Trophoblast cell (in vitro differentiated cells and primary cell): ENCODE data around the gene ODC1.

ENCODE experiments used
- DNase-seq, 2 donors: peaks; one replicate each; pipeline ENCODE4 v3.0.0-alpha.2; 2016
- H2AFZ ChIP-seq: 2 replicates; pipeline ENCODE4 v1.6.1; 2013; ENCODE audit warnings: low read length, moderate library complexity, mild to moderate bottlenecking; ENCODE audit not compliant: insufficient read depth, poor library complexity
- H2AK5ac ChIP-seq: 2 replicates; pipeline ENCODE4 v1.6.1; 2013; ENCODE audit warnings: mild to moderate bottlenecking, low read length
- H2BK120ac ChIP-seq: 2 replicates; pipeline ENCODE4 v1.6.1; 2013; ENCODE audit warnings: low read length, mild to moderate bottlenecking, moderate library complexity; ENCODE audit not compliant: insufficient read depth, poor library complexity
- H2BK12ac ChIP-seq: 2 replicates; pipeline ENCODE4 v1.6.1; 2013; ENCODE audit warnings: mild to moderate bottlenecking, low read length, moderate library complexity
- H2BK5ac ChIP-seq: 2 replicates; pipeline ENCODE4 v1.6.1; 2013; ENCODE audit warnings: low read length, low read depth, moderate library complexity, mild to moderate bottlenecking; ENCODE audit not compliant: poor library complexity
- H3K14ac ChIP-seq: 2 replicates; pipeline ENCODE4 v1.6.1; 2013; ENCODE audit warnings: mild to moderate bottlenecking, low read length
- H3K18ac ChIP-seq: 2 replicates; pipeline ENCODE4 v1.6.1; 2013; ENCODE audit warnings: mild to moderate bottlenecking, low read length
- H3K23ac ChIP-seq: 2 replicates; pipeline ENCODE4 v1.6.1; 2013; ENCODE audit warnings: low read length
- H3K27ac ChIP-seq: 2 replicates; pipeline ENCODE4 v1.5.1; 2013; ENCODE audit warnings: low read depth, mild to moderate bottlenecking, inconsistent platforms, low read length, moderate library complexity
- H3K27me3 ChIP-seq: 2 replicates; pipeline ENCODE4 v1.6.1; 2013; ENCODE audit warnings: inconsistent platforms, mild to moderate bottlenecking, low read length, moderate library complexity; ENCODE audit not compliant: insufficient read depth
- H3K36me3 ChIP-seq, 2 experiments: 1 replicate in 1 of 2; 2 replicates in 1 of 2; pipeline ENCODE4 v1.6.1; 2013; ENCODE audit warnings: low read length in 2 of 2, mild to moderate bottlenecking in 2 of 2, moderate library complexity in 1 of 2; ENCODE audit not compliant: insufficient read depth in 2 of 2, control insufficient read depth in 1 of 2
- H3K4ac ChIP-seq: 2 replicates; pipeline ENCODE4 v1.6.1; 2013; ENCODE audit warnings: low read depth, mild to moderate bottlenecking, low read length, moderate library complexity
- H3K4me1 ChIP-seq, 2 experiments: 1 replicate in 1 of 2; 2 replicates in 1 of 2; pipeline ENCODE4 v1.6.1; 2013; ENCODE audit warnings: low read length in 2 of 2, mild to moderate bottlenecking in 2 of 2, moderate library complexity in 1 of 2; ENCODE audit not compliant: insufficient read depth in 2 of 2, control insufficient read depth in 1 of 2
- H3K4me2 ChIP-seq: 2 replicates; pipeline ENCODE4 v1.6.1; 2013; ENCODE audit warnings: inconsistent platforms, mild to moderate bottlenecking, low read length, moderate library complexity
- H3K4me3 ChIP-seq: 2 replicates; pipeline ENCODE4 v1.5.1; 2013; ENCODE audit warnings: mild to moderate bottlenecking, low read depth, low read length, inconsistent platforms
- H3K79me1 ChIP-seq: one replicate; pipeline ENCODE4 v1.6.1; 2013; ENCODE audit warnings: low read length
- H3K79me2 ChIP-seq: 2 replicates; pipeline ENCODE4 v1.6.1; 2013; ENCODE audit warnings: low read length, mild to moderate bottlenecking; ENCODE audit not compliant: control insufficient read depth, insufficient read depth, poor library complexity
- H3K9ac ChIP-seq: 2 replicates; pipeline ENCODE4 v1.6.1; 2013; ENCODE audit warnings: mild to moderate bottlenecking, low read length
- H3K9me3 ChIP-seq: 2 replicates; pipeline ENCODE4 v1.6.1; 2013; ENCODE audit warnings: low read depth, mild to moderate bottlenecking, control low read depth, inconsistent platforms, low read length; ENCODE audit not compliant: insufficient read depth
- H4K12ac ChIP-seq: 2 replicates; pipeline ENCODE4 v1.6.1; 2013; ENCODE audit warnings: low read depth, mild to moderate bottlenecking, low read length, moderate library complexity
- H4K8ac ChIP-seq: 2 replicates; pipeline ENCODE4 v1.6.1; 2013; ENCODE audit warnings: low read depth, mild to moderate bottlenecking, low read length, moderate library complexity
- H4K91ac ChIP-seq: one replicate; pipeline ENCODE4 v1.6.1; 2013; ENCODE audit warnings: low read depth, mild to moderate bottlenecking, low read length, moderate library complexity
- WGBS: extraction: QIAGEN DNeasy Blood & Tissue Kit; methylation state at CpG from one replicate; pipeline ENCODE4 v1.1.7; 2013; ENCODE audit warnings: missing lambda C conversion rate; ENCODE audit not compliant: insufficient read length, insufficient coverage; ENCODE audit errors: extremely low coverage; 5-methylcytosine and 5-hydroxymethylcytosine counted together

Gene ODC1

DNA sequence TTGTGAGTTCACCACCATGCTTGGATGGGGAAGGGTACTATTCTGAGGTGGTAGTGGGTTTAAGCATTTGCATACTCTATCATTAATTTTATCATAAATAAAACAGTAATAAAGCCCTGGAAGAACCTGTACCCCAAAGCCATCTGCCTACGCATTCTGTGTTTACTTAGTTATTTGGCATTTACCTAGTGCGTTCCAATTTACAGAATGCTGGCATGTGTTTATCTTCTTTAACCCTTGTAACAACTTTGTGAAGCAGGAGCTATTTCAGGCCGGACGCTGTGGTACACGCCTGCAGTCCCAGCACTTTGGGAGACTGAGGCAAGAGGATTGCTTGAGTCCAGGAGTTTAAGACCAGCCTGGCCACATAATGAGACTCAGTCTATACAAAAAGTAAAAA is 17.8 kb upstream of the ODC1 start:
- no peak overlapping the region for H2AK5ac ChIP-seq
- DNase-seq, result no peak
- H2AFZ ChIP-seq, result no peak overlapping the region
- H2BK5ac ChIP-seq, result no peak overlapping the region
- no peak overlapping the region for H2BK12ac ChIP-seq
- no peak overlapping the region for H3K27ac ChIP-seq
- H3K4me3 ChIP-seq, result no peak overlapping the region
- no peak overlapping the region for H3K23ac ChIP-seq
- peaks cover 2% of the 10 kb centered on the region for H3K9me3 ChIP-seq
- H3K4ac ChIP-seq, result no peak overlapping the region
- no peak overlapping the region for H4K12ac ChIP-seq
- peaks cover 0 to 3% of the 10 kb centered on the region in 2 experiments for H3K4me1 ChIP-seq
- H4K8ac ChIP-seq, result no peak overlapping the region
- H3K18ac ChIP-seq, result no peak overlapping the region
- no peak overlapping the region for H3K4me2 ChIP-seq
- no peak overlapping the region for H3K9ac ChIP-seq
- H3K14ac ChIP-seq, result no peak overlapping the region
- H4K91ac ChIP-seq, result no peak overlapping the region
- no peaks in the 10 kb centered on the region for H3K27me3 ChIP-seq
- no peaks in the 10 kb centered on the region for H3K79me2 ChIP-seq
- no peak overlapping the region for H2BK120ac ChIP-seq
- H3K79me1 ChIP-seq, result no peaks in the 10 kb centered on the region
- WGBS, result no CpG with 5 or more reads among the region's 5 CpGs
- H3K36me3 ChIP-seq, result no peaks in the 10 kb centered on the region

DNA sequence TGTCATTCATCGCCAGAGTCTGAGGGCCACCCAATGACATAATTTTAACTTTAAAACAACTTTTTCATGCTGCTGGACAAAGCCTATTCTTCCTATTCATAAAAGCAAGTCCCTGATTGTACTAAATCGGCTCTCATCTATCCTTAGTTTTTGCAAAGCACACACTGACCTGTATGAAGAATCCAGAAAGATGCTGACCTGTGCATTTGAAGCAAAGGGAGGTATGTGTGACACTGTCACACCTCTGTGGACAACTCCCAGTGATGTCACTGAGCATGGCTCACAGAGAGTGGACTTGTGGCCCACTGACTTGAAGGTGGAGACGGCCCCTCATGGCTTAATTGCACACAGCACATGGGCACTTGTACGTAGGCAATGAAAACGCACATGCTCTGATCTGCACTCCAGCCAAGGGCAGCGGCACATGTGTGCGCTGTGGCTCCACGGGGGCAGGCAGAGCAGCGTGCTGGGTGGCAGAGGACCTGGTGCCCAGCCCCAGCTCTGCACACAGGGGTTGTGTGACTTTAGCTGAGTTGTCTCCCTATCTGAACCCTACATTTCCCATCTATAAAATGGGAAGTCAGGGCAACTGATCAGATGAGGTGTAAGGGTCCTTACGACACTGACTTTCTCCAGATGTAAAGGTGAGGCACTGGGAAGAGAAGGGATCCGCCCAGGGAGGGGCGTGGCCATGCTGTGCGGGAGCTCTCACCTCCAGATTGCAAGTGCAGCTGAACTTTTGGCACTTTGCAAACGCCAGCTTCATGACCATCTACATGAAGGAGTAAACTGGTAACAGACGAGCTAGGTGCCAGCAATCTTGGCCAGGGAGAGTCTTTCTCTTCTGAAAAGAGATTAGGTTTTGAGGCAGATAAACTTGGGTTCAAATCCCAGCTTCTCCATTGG is 14.3 kb upstream of the ODC1 start:
- peaks cover 1% of the 10 kb centered on the region for H3K9me3 ChIP-seq
- peaks cover 4% of the 10 kb centered on the region in 2 experiments for H3K4me1 ChIP-seq
- H2AFZ ChIP-seq, result no peak overlapping the region
- no peaks in the 10 kb centered on the region for H3K36me3 ChIP-seq
- no peak overlapping the region for H2BK5ac ChIP-seq
- no CpG with 5 or more reads among the region's 15 CpGs for WGBS
- no peak overlapping the region for H3K4ac ChIP-seq
- H3K27ac ChIP-seq, result no peak overlapping the region
- H4K12ac ChIP-seq, result no peak overlapping the region
- no peaks in the 10 kb centered on the region for H3K79me1 ChIP-seq
- no peaks in the 10 kb centered on the region for H3K79me2 ChIP-seq
- H4K91ac ChIP-seq, result no peak overlapping the region
- DNase-seq, result no peak
- no peak overlapping the region for H2AK5ac ChIP-seq
- H3K4me2 ChIP-seq, result no peak overlapping the region
- no peak overlapping the region for H2BK120ac ChIP-seq
- no peak overlapping the region for H3K18ac ChIP-seq
- H3K14ac ChIP-seq, result no peak overlapping the region
- H2BK12ac ChIP-seq, result no peak overlapping the region
- H3K9ac ChIP-seq, result no peak overlapping the region
- no peak overlapping the region for H3K23ac ChIP-seq
- no peaks in the 10 kb centered on the region for H3K27me3 ChIP-seq
- no peak overlapping the region for H4K8ac ChIP-seq
- H3K4me3 ChIP-seq, result no peak overlapping the region

DNA sequence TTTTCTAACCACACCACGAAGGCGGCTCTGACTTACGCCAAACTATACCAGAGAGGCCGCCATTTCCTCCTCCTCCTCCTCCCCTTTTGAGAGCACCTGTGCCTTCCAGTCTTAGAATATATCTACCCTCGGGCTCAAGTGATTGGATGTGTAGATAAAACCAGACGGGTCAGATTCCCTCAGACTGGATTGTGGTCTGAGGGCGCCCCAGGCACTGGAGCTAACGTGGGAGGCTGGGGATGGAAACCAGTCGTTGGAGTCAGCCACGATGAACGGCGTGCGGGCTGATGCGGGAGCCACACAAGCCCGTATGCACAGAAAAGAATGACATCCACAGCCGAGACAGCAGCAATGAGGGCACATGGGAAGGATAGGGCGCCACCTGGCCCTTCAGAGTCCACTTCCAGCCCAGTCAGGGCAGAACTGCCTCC is 12.3 kb upstream of the ODC1 start:
- no peaks in the 10 kb centered on the region for H3K9me3 ChIP-seq
- no peak overlapping the region for H3K4ac ChIP-seq
- H2AK5ac ChIP-seq, result no peak overlapping the region
- no peaks in the 10 kb centered on the region for H3K79me2 ChIP-seq
- H2BK120ac ChIP-seq, result no peak overlapping the region
- H3K36me3 ChIP-seq, result no peaks in the 10 kb centered on the region
- H3K9ac ChIP-seq, result no peak overlapping the region
- no peak overlapping the region for H4K8ac ChIP-seq
- no peak overlapping the region for H4K91ac ChIP-seq
- no peak overlapping the region for H2BK5ac ChIP-seq
- H3K79me1 ChIP-seq, result no peaks in the 10 kb centered on the region
- H2AFZ ChIP-seq, result no peak overlapping the region
- no peak overlapping the region for H3K14ac ChIP-seq
- no peak overlapping the region for H2BK12ac ChIP-seq
- no peak overlapping the region for H4K12ac ChIP-seq
- H3K23ac ChIP-seq, result no peak overlapping the region
- no peak overlapping the region for H3K18ac ChIP-seq
- no peak overlapping the region for H3K27ac ChIP-seq
- peak; percentile 99 to 100 for DNase-seq
- H3K27me3 ChIP-seq, result no peaks in the 10 kb centered on the region
- no CpG with 5 or more reads among the region's 17 CpGs for WGBS
- H3K4me2 ChIP-seq, result no peak overlapping the region
- peaks cover 4 to 6% of the 10 kb centered on the region in 2 experiments for H3K4me1 ChIP-seq
- no peak overlapping the region for H3K4me3 ChIP-seq

DNA sequence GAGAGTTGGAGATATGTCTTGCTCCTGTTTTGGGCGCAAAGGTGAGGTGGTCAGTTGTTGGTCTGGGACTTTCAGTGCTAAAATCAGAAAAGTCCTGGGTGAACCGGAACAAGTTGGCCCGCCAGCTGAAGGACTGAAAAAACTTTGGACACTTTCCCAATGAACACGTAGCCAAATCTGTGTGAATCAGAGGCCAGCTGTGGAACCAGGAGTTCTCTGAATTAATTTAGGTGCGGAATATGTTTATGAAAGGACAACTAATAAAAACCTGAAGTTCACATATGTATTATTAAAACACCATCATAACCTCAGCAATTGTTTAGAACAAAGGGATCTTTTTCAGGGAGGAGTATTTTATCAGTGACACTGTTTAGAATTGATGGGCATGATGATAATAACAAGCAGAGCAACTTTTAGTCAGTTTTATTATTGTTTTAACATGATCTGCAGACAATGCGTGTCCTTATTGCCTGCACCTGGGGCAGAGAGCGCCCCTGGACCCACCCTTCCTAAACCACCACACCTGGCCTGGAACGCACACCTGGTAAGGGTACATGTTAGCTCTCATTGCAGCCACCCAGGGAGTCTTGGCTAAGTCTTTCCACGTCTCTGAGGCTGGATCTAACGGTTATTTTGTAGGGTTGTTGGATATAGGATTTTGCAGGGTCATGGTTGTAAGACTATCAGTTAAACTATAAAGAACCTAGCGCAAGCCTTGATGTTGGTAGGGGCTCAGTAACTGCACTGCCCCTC is 9.9 kb upstream of the ODC1 start:
- H3K4me3 ChIP-seq, result no peak overlapping the region
- no peak overlapping the region for H3K4ac ChIP-seq
- H2BK5ac ChIP-seq, result no peak overlapping the region
- H3K4me1 ChIP-seq, result peaks cover 6 to 8% of the 10 kb centered on the region in 2 experiments
- H3K79me2 ChIP-seq, result no peaks in the 10 kb centered on the region
- no peak overlapping the region for H3K23ac ChIP-seq
- no peak overlapping the region for H3K27ac ChIP-seq
- no peak overlapping the region for H3K14ac ChIP-seq
- H3K18ac ChIP-seq, result no peak overlapping the region
- no peak overlapping the region for H2BK12ac ChIP-seq
- DNase-seq, result no peak
- WGBS, result no CpG with 5 or more reads among the region's 11 CpGs
- H2AK5ac ChIP-seq, result no peak overlapping the region
- no peak overlapping the region for H4K12ac ChIP-seq
- H4K8ac ChIP-seq, result no peak overlapping the region
- peaks cover 3% of the 10 kb centered on the region for H3K9me3 ChIP-seq
- H3K9ac ChIP-seq, result no peak overlapping the region
- H4K91ac ChIP-seq, result no peak overlapping the region
- no peak overlapping the region for H2AFZ ChIP-seq
- H3K79me1 ChIP-seq, result no peaks in the 10 kb centered on the region
- no peak overlapping the region for H3K4me2 ChIP-seq
- H3K36me3 ChIP-seq, result no peaks in the 10 kb centered on the region
- H3K27me3 ChIP-seq, result no peaks in the 10 kb centered on the region
- no peak overlapping the region for H2BK120ac ChIP-seq
